ENCODE measurements around the gene EFNA2. TPM values are rescaled to one million over a fixed set of nuclear protein-coding genes. Genes with fewer than 3 reads are reported as not detected.

EFNA2 gene
- total RNA-seq, 2 donors from 2014 or later = not detected

GRCh38 chr19:1252221-1252820, 33.4 kb upstream of the EFNA2 start:
- ATAC-seq (replicated peaks in 1 of 2) = peak; percentile 3 to 23
- peaks cover 17% of the 10 kb centered on the region for H3K4me1 Mint-ChIP-seq (ENCODE audit: low read depth)
- H3K9me3 Mint-ChIP-seq = no peaks in the 10 kb centered on the region
- no peaks in the 10 kb centered on the region for H3K27me3 Mint-ChIP-seq (ENCODE audit: low read depth)
- H3K36me3 Mint-ChIP-seq (ENCODE audit: insufficient read depth in 2 of 2) = peaks cover 9 to 22% of the 10 kb centered on the region in 2 donors
- DNase-seq = peak; percentile 71 to 83
- peak overlapping the region; percentile 88 for H3K27ac Mint-ChIP-seq
- peak overlapping the region; percentile 86 to 91 for H3K4me3 Mint-ChIP-seq

GRCh38 chr19:1252821-1253513, 32.7 kb upstream of the EFNA2 start:
- H3K27ac Mint-ChIP-seq = peak overlapping the region; percentile 92
- peak; percentile 32 to 35 for ATAC-seq (replicated peaks in 1 of 2)
- H3K4me3 Mint-ChIP-seq = peak overlapping the region; percentile 86 to 91
- H3K4me1 Mint-ChIP-seq (ENCODE audit: low read depth) = peaks cover 24% of the 10 kb centered on the region
- DNase-seq = peak; percentile 73 to 82
- no peaks in the 10 kb centered on the region for H3K9me3 Mint-ChIP-seq
- H3K27me3 Mint-ChIP-seq (ENCODE audit: low read depth) = no peaks in the 10 kb centered on the region
- H3K36me3 Mint-ChIP-seq (ENCODE audit: insufficient read depth in 2 of 2) = peaks cover 9 to 26% of the 10 kb centered on the region in 2 donors

- DNase-seq (no peak), ATAC-seq (replicated peaks in 1 of 2) (no peak)
- Mint-ChIP-seq H3K27ac (peak overlapping the region; percentile 92), H3K4me1 (ENCODE audit: low read depth) (peaks cover 28% of the 10 kb centered on the region), H3K27me3 (ENCODE audit: low read depth) (no peaks in the 10 kb centered on the region), H3K9me3 (no peaks in the 10 kb centered on the region), H3K4me3 (peak overlapping the region; percentile 81 to 91), H3K36me3 (ENCODE audit: insufficient read depth in 2 of 2) (peaks cover 9 to 26% of the 10 kb centered on the region in 2 donors)
Measured at GRCh38 chr19:1253514-1254080, 32.1 kb upstream of the EFNA2 start.

GRCh38 chr19:1254081-1254527, 31.6 kb upstream of the EFNA2 start:
- no peak for DNase-seq
- Mint-ChIP-seq H3K9me3 (no peaks in the 10 kb centered on the region), H3K36me3 (ENCODE audit: insufficient read depth in 2 of 2) (peaks cover 9 to 26% of the 10 kb centered on the region in 2 donors)

GRCh38 chr19:1254530-1255185, 31.0 kb upstream of the EFNA2 start:
- H3K4me1 Mint-ChIP-seq (ENCODE audit: low read depth) = peaks cover 37% of the 10 kb centered on the region
- H3K9me3 Mint-ChIP-seq = no peaks in the 10 kb centered on the region
- ATAC-seq (replicated peaks in 1 of 2) = no peak
- H3K36me3 Mint-ChIP-seq (ENCODE audit: insufficient read depth in 2 of 2) = peaks cover 9 to 26% of the 10 kb centered on the region in 2 donors
- H3K4me3 Mint-ChIP-seq = peak overlapping the region; percentile 20 to 27
- H3K27ac Mint-ChIP-seq = no peak overlapping the region
- H3K27me3 Mint-ChIP-seq (ENCODE audit: low read depth) = no peaks in the 10 kb centered on the region
- no peak for DNase-seq

More at GRCh38 chr19:1254081-1254527, 31.6 kb upstream of the EFNA2 start:
- no peak overlapping the region for H3K27ac Mint-ChIP-seq
- no peaks in the 10 kb centered on the region for H3K27me3 Mint-ChIP-seq (ENCODE audit: low read depth)
- H3K4me3 Mint-ChIP-seq = no peak overlapping the region
- ATAC-seq (replicated peaks in 1 of 2) = no peak
- H3K4me1 Mint-ChIP-seq (ENCODE audit: low read depth) = peaks cover 33% of the 10 kb centered on the region

- H3K4me1 Mint-ChIP-seq (ENCODE audit: low read depth) = peaks cover 41% of the 10 kb centered on the region
- no peaks in the 10 kb centered on the region for H3K27me3 Mint-ChIP-seq (ENCODE audit: low read depth)
- peaks cover 8 to 25% of the 10 kb centered on the region in 2 donors for H3K36me3 Mint-ChIP-seq (ENCODE audit: insufficient read depth in 2 of 2)
- ATAC-seq (replicated peaks in 1 of 2) (no peak), DNase-seq (no peak)
- H3K27ac Mint-ChIP-seq = no peak overlapping the region
- H3K4me3 Mint-ChIP-seq = peak overlapping the region in 1 of 2 donors; percentile 27
- no peaks in the 10 kb centered on the region for H3K9me3 Mint-ChIP-seq
Measured at GRCh38 chr19:1255186-1256161, 30.2 kb upstream of the EFNA2 start.

- Mint-ChIP-seq H3K27me3 (ENCODE audit: low read depth) (no peaks in the 10 kb centered on the region), H3K4me1 (ENCODE audit: low read depth) (peaks cover 48% of the 10 kb centered on the region), H3K36me3 (ENCODE audit: insufficient read depth in 2 of 2) (peaks cover 3 to 19% of the 10 kb centered on the region in 2 donors), H3K27ac (peak overlapping the region; percentile 83), H3K4me3 (peak overlapping the region; percentile 93 to 95), H3K9me3 (no peaks in the 10 kb centered on the region)
- DNase-seq (no peak), ATAC-seq (replicated peaks in 1 of 2) (no peak)
Measured at GRCh38 chr19:1256646-1257474, 28.8 kb upstream of the EFNA2 start.

- Mint-ChIP-seq H3K4me3 (peak overlapping the region; percentile 93 to 95), H3K36me3 (ENCODE audit: insufficient read depth in 2 of 2) (peaks cover 1 to 18% of the 10 kb centered on the region in 2 donors), H3K9me3 (no peaks in the 10 kb centered on the region), H3K4me1 (ENCODE audit: low read depth) (peaks cover 52% of the 10 kb centered on the region), H3K27me3 (ENCODE audit: low read depth) (no peaks in the 10 kb centered on the region), H3K27ac (peak overlapping the region; percentile 83)
- DNase-seq = no peak
- ATAC-seq (replicated peaks in 1 of 2) = no peak
Measured at GRCh38 chr19:1257475-1258162, 28.1 kb upstream of the EFNA2 start.

- H3K4me1 Mint-ChIP-seq (ENCODE audit: low read depth) = peaks cover 56% of the 10 kb centered on the region
- H3K36me3 Mint-ChIP-seq (ENCODE audit: insufficient read depth in 2 of 2) = peaks cover 1 to 18% of the 10 kb centered on the region in 2 donors
- H3K4me3 Mint-ChIP-seq = peak overlapping the region; percentile 93 to 95
- H3K9me3 Mint-ChIP-seq = no peaks in the 10 kb centered on the region
- H3K27ac Mint-ChIP-seq = peak overlapping the region; percentile 83
- no peak for DNase-seq
- no peak for ATAC-seq (replicated peaks in 1 of 2)
- H3K27me3 Mint-ChIP-seq (ENCODE audit: low read depth) = no peaks in the 10 kb centered on the region
Measured at GRCh38 chr19:1258163-1258492, 27.5 kb upstream of the EFNA2 start.

GRCh38 chr19:1258707-1259205, 26.9 kb upstream of the EFNA2 start:
- Mint-ChIP-seq H3K9me3 (no peaks in the 10 kb centered on the region), H3K36me3 (ENCODE audit: insufficient read depth in 2 of 2) (peaks cover 0 to 13% of the 10 kb centered on the region in 2 donors)
- ATAC-seq (replicated peaks in 1 of 2) = no peak

GRCh38 chr19:1259206-1259875, 26.3 kb upstream of the EFNA2 start:
- no peaks in the 10 kb centered on the region for H3K27me3 Mint-ChIP-seq (ENCODE audit: low read depth)
- no peaks in the 10 kb centered on the region for H3K9me3 Mint-ChIP-seq
- ATAC-seq (replicated peaks in 1 of 2) (peak; percentile 41 to 50), DNase-seq (peak; percentile 78 to 82)
- H3K4me3 Mint-ChIP-seq = peak overlapping the region; percentile 93 to 95
- H3K4me1 Mint-ChIP-seq (ENCODE audit: low read depth) = peaks cover 54% of the 10 kb centered on the region
- H3K27ac Mint-ChIP-seq = peak overlapping the region; percentile 90
- H3K36me3 Mint-ChIP-seq (ENCODE audit: insufficient read depth in 2 of 2) = peaks cover 0 to 15% of the 10 kb centered on the region in 2 donors

More at GRCh38 chr19:1258707-1259205, 26.9 kb upstream of the EFNA2 start:
- Mint-ChIP-seq H3K27me3 (ENCODE audit: low read depth) (no peaks in the 10 kb centered on the region), H3K4me3 (peak overlapping the region; percentile 93 to 95), H3K27ac (peak overlapping the region; percentile 87), H3K4me1 (ENCODE audit: low read depth) (peaks cover 54% of the 10 kb centered on the region)
- DNase-seq = no peak

Measured in activated T-cell treated with anti-CD3 and anti-CD28 coated beads, Interleukin-2, amount 50 U/mL, for 72 hours (primary cell).